NCI-H1930 (cell line): Measurements from ENCODE around the gene HFM1.
A peak's percentile ranks its signal among the peaks of the same experiment; 100 is the strongest.
"Not testable (repeated sequence)": the region's sequence is repeated elsewhere in the genome, so short reads cannot be mapped to it uniquely, and the experiment has no call there.

ENCODE experiments used
- DNase-seq, 2 experiments: peaks; one replicate each; lab custom pipeline; 2025; lab: John Stamatoyannopoulos, UW

The HFM1 gene

GRCh38 chr1:91374086-91374485 lies 30.6 kb downstream of the HFM1 start:
- no peak for DNase-seq

GRCh38 chr1:91372230-91372629 lies 32.4 kb downstream of the HFM1 start:
- DNase-seq, result not testable (repeated sequence)

- DNase-seq, result no peak
Measured at GRCh38 chr1:91349524-91349923, 55.1 kb downstream of the HFM1 start.

- DNase-seq, result no peak
Measured at GRCh38 chr1:91346824-91347223, 57.8 kb downstream of the HFM1 start.

GRCh38 chr1:91345395-91346005 lies 59.1 kb downstream of the HFM1 start:
- DNase-seq, result no peak

- no peak for DNase-seq
Measured at GRCh38 chr1:91338501-91338900, 66.1 kb downstream of the HFM1 start.

GRCh38 chr1:91335603-91336002 lies 69.0 kb downstream of the HFM1 start:
- no peak for DNase-seq

- DNase-seq, result no peak
Measured at GRCh38 chr1:91334856-91335255, 69.8 kb downstream of the HFM1 start.

GRCh38 chr1:91325456-91325855 lies 79.2 kb downstream of the HFM1 start:
- no peak for DNase-seq

- DNase-seq, result no peak
Measured at GRCh38 chr1:91314643-91315042, 90.0 kb downstream of the HFM1 start.

- DNase-seq, result no peak
Measured at GRCh38 chr1:91311672-91312071, 93.0 kb downstream of the HFM1 start.

- no peak for DNase-seq
Measured at GRCh38 chr1:91308544-91308943, 96.1 kb downstream of the HFM1 start.

- no peak for DNase-seq
Measured at GRCh38 chr1:91307784-91308409, 96.7 kb downstream of the HFM1 start.

GRCh38 chr1:91303165-91303564 lies 101.5 kb downstream of the HFM1 start:
- DNase-seq, result no peak

GRCh38 chr1:91288843-91289553 lies 115.6 kb downstream of the HFM1 start:
- not testable (repeated sequence) for DNase-seq

GRCh38 chr1:91286962-91287317 lies 117.7 kb downstream of the HFM1 start:
- not testable (repeated sequence) for DNase-seq

GRCh38 chr1:91286259-91286961 lies 118.2 kb downstream of the HFM1 start:
- not testable (repeated sequence) for DNase-seq

- DNase-seq, result no peak
Measured at GRCh38 chr1:91283421-91283726, 121.3 kb downstream of the HFM1 start.

- DNase-seq, result peak in 1 of 2 experiments; percentile 52
Measured at GRCh38 chr1:91282695-91283420, 121.8 kb downstream of the HFM1 start.

GRCh38 chr1:91281782-91282181 lies 122.9 kb downstream of the HFM1 start:
- no peak for DNase-seq

- peak in 1 of 2 experiments; percentile 21 for DNase-seq
Measured at GRCh38 chr1:91278754-91279153, 125.9 kb downstream of the HFM1 start.

GRCh38 chr1:91273875-91274274 lies 130.8 kb downstream of the HFM1 start:
- no peak for DNase-seq
